ENCODE measurements around the gene TMEM200A.

Gene TMEM200A

DNA sequence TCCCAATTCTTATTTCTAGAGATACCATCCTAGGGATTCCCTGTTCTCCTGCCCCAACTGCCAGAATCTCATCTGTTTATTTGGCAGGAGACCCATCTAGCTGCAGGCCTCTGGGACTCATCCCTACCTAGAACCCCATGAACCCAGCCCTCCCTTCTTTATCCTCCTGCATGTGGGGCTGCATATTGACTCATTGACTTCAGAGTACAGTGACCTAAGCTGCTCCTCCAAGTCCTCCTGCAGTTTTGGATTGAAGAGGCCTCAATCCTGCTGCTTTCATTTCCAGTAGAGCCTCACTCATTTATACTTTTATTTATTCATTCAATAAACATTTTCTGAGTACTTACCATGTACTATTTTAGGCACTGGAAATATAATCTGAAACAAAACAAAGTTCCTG, 11.6 kb downstream of the TMEM200A start:
- DNase-seq (ENCODE audit: low read depth in 2 of 2, low spot score in 1 of 2) = no peak

- DNase-seq (ENCODE audit: low read depth in 2 of 2, low spot score in 1 of 2) = no peak
These were observed 12.1 kb downstream of the TMEM200A start for GRCh38 chr6:130377915-130378314.

GRCh38 chr6:130379223-130379622, 13.4 kb downstream of the TMEM200A start:
- DNase-seq (ENCODE audit: low read depth in 2 of 2, low spot score in 1 of 2) = no peak

DNA sequence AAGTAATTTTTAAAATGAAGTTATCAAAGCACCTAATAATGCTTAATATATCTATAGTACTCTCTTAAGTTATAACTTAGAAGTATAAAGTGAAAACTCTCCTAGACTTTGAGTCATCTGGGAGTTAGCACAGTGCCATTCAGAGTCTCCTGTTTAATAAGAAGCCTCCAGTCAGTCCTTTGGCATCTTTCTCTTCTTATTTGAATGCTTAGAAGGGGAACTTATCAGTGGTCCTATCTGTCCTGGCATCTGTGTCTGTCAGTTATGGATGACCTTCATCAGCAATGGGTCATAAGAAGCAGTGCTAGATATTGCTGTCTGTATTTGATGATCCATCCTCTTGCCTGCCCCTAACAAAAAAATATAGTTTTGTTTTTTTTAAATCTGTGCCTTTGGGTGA, 15.2 kb downstream of the TMEM200A start:
- DNase-seq (ENCODE audit: low read depth in 2 of 2, low spot score in 1 of 2) = no peak

- DNase-seq (ENCODE audit: low read depth in 2 of 2, low spot score in 1 of 2) = no peak
These were observed 15.9 kb downstream of the TMEM200A start for GRCh38 chr6:130381459-130382380.

DNA sequence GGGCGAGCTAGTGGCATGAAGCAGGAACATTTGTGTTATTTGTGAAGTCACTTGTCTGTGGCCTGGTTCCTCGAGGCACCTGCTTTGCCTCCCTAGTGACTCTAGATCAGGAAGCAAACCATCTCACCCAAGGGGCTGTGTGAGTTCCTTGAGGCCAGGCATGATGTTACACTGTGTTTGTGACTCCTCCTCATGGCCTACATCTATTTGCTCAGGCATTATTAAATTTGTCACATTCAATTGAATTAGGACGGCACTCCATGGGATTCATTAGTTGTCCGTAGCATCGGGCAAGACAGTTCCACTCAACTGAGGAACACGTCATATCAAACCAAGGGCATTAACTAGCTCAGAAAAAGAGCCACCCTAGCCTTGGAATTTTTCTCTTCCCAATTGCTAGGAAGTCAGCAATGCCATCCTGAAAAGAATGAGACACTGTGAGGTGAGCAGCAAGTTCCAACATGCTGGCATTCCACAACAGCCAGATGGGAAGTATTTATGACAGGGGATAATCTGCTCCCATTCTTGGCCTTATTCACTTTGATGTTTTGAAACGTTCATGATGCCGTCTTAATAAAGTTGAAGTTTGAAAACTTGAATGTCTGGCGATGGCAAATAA, 17.2 kb downstream of the TMEM200A start:
- no peak for DNase-seq (ENCODE audit: low read depth in 2 of 2, low spot score in 1 of 2)

DNA sequence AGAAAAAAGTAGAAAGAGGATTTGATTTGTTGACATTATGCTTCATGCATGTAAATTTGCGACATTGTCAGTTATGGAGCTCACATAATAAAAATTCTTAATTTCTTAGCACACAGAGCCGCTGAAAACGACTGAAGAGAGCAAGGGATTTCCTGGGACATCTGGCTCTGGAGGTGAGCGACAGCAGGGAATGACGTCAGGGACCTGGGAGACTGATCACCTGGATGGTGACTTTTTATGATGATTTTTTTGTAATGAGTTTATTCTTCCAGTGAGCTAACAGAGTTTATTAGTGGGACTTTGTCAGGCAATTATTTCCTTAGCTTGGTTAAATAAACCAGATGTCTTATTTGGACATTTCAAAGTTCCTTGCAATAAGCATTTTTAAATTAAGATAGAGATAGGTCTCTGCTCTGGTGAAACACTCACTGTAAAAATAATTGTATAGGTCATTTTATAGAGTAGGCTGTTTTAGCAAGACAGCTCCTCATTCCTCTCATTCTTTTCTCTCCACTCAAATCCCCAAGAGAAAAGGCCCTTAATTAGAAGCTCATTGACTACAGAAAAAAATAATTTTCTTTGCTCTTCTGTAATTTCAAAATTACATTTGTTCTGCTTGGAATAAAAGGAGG, 19.4 kb downstream of the TMEM200A start:
- no peak for DNase-seq (ENCODE audit: low read depth in 2 of 2, low spot score in 1 of 2)

GRCh38 chr6:130389142-130389541, 23.3 kb downstream of the TMEM200A start:
- no peak for DNase-seq (ENCODE audit: low read depth in 2 of 2, low spot score in 1 of 2)

- DNase-seq (ENCODE audit: low read depth in 2 of 2, low spot score in 1 of 2) = no peak
These were observed 25.1 kb downstream of the TMEM200A start for GRCh38 chr6:130390890-130391289.

DNA sequence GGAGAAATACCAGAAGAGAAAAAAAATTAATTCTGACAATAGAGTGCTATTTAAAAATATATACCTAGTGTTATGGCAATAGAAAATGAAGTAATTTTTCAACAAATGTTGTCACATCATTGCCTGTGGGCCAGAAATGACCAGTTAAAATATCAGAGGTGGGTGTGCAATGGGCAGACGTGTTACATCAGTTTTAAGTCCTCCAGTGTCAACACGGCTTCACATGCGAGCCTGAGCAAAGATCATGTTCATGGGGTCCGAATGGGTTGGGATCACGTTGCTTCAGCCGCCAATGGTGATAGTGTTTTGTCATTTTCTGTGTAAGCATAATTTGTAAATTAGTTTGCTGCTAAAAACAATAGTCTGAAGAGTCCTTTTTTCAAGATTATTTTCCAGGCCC, 27.5 kb downstream of the TMEM200A start:
- DNase-seq (ENCODE audit: low read depth in 2 of 2, low spot score in 1 of 2) = no peak

- no peak for DNase-seq (ENCODE audit: low read depth in 2 of 2, low spot score in 1 of 2)
These were observed 28.4 kb downstream of the TMEM200A start for GRCh38 chr6:130394246-130394645.

GRCh38 chr6:130395164-130395563, 29.3 kb downstream of the TMEM200A start:
- DNase-seq (ENCODE audit: low read depth in 2 of 2, low spot score in 1 of 2) = no peak

DNA sequence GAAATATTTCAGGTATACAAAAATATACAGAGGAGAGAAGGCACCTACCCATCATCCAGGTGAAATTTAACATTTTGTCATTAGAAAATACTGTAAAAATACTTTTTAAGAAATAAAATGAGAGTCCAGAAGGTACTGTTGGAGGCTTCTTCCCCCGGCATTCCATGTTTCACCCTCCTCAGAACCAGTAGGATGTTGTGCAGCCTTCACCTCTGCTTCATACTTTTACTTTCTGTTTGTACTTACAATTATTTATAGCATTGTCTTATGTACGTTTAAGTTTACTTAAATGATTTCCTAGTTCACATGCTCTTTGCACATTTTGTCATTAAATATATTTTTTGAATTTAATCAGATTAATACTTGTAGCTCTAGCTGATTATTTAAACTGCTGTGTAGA, 30.9 kb downstream of the TMEM200A start:
- DNase-seq (ENCODE audit: low read depth in 2 of 2, low spot score in 1 of 2) = no peak

DNA sequence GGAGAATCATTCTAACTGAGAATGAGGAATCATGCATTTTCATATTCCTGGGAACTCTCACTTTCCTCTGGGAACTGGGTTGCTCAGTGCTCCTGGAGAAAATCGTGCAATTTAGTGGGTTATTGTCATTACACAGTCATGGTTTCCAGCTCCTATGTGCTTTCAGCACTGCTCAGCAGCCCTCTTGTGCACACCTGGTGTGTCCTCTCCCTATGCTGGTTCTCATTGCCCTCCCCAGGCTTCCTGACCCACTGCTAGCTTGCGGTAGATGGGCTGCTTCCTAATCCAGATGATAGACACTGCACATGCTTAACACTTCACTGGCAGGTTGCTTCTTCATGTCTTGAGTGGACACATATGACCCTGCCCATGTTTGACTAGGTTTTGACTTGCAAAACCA, 39.7 kb downstream of the TMEM200A start:
- DNase-seq (ENCODE audit: low read depth in 2 of 2, low spot score in 1 of 2) = no peak

GRCh38 chr6:130407032-130407431, 41.2 kb downstream of the TMEM200A start:
- DNase-seq (ENCODE audit: low read depth in 2 of 2, low spot score in 1 of 2) = no peak

DNA sequence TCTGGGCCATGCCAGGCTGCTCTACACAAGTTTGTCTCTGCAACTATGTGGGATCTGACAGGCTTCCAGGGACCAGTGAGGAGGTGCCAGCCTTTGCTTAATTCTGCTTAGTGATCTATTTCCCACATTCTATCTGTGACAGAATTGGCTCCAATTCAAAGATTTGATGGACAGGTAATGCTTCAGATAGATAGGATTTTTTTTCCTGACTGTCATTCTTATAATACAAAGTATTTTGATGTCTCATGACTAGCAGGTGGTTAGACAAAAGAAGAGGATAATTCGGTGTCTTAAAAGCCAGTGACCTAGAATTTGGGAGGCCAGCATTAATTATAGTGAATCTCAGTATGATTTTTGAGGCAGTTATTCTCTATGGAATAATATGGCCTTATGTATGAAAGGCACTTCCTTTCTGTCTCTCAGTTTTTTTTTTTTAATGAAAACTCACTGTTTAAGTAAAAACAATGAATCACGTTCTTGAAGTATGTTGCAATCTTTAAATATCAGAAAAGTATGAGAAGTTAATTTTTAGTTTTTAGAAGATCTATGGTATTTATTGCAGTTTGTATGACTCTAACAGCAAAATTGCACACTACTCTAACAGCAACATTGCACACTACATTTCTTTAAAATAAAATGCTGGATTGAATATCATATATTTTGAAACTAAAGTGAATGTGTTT, 43.7 kb downstream of the TMEM200A start:
- DNase-seq (ENCODE audit: low read depth in 2 of 2, low spot score in 1 of 2) = no peak

DNA sequence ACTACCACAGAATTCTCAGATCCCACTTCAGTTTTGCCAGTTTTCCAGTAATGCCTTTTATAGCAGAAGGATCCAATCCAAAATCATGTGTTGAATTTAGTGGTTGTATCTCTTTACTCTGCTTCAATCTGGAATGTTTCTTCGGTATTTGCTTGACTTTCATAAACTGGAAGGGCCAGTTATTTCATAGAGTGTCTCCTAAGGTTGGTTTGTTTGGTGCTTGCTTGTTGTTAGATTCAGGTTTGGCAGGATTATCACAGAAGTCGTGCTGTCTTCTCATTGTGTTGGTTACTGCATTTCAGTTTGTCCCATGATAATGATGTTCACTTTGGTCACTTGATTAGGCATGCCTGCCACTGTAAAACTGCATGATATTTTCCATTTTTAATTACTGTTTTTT, 45.7 kb downstream of the TMEM200A start:
- DNase-seq (ENCODE audit: low read depth in 2 of 2, low spot score in 1 of 2) = no peak

- no peak for DNase-seq (ENCODE audit: low read depth in 2 of 2, low spot score in 1 of 2)
These were observed 46.9 kb downstream of the TMEM200A start for GRCh38 chr6:130412556-130413290.

DNA sequence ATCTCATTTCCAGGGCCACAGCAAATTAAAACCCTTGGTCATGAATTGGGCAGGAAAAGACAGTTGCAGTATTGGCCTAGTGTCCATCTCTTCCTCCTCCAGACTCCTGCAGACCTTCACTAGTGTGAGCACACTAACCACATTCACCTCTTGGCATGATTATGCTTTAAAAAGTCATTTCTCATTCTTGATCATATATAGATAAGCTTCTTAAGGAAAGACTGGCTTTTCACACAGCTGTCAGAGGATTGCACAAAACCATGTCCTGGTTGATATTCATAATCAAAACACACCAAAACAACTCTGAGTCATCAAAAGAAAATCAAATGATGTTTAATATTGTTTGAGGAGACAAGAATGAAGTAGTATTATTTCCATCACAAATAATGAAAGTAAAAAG, 52.1 kb downstream of the TMEM200A start:
- DNase-seq (ENCODE audit: low read depth in 2 of 2, low spot score in 1 of 2) = no peak

DNA sequence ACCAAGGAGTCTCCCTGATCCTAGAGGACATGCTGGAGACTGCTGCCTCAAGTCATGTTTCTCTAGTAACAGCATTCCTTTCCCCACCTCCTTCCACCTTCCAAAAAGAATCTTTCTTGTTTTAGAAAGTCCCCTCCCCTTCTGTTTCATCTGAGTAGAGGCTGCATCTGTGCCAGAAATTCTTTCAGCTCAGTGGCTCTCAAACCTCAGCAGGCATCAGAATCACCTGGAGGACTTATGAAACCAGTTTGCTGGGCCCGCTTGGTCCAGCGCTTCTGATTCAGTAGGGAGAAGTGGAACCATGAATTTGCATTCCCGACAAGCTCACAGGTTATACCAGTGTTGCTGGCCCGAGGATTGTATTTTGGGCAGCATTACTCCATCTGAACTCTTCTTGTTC, 55.1 kb downstream of the TMEM200A start:
- DNase-seq (ENCODE audit: low read depth in 2 of 2, low spot score in 1 of 2) = no peak

DNA sequence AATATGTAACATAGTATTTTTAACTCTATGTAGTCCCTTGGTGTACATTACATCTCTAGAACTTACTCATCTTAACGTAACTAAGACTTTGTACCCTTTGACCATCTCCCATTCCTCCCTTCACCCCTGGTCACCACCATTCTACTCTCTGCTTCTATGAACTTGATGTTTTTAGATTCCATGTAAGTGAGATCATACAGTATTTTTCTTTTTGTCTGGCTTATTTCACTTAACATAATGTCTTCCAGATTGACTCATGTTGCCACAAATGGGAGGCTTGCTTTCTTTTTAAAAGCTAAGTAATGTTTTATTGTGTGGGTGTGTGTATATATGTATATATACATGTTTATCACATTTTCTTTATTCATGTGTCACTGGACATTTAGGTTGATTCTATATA, 55.8 kb downstream of the TMEM200A start:
- DNase-seq (ENCODE audit: low read depth in 2 of 2, low spot score in 1 of 2) = no peak

Data from stimulated activated CD8-positive, alpha-beta memory T cell treated with anti-CD3 and anti-CD28 coated beads, Interleukin-4, amount 100 ng/mL, for 1 hour (primary cell).